ENCODE measurements around the gene FAM118A.
A peak's percentile ranks its signal among the peaks of the same experiment; 100 is the strongest.
"Not testable (repeated sequence)": the region's sequence is repeated elsewhere in the genome, so short reads cannot be mapped to it uniquely, and the experiment has no call there.

FAM118A gene

GRCh38 chr22:45330548-45330947 is 20.8 kb downstream of the FAM118A start:
- no peak for DNase-seq (ENCODE audit: low read depth, low spot score)

- DNase-seq (ENCODE audit: low read depth, low spot score): no peak
These were observed 21.8 kb downstream of the FAM118A start for GRCh38 chr22:45331486-45331885.

- DNase-seq (ENCODE audit: low read depth, low spot score): no peak
These were observed 22.3 kb downstream of the FAM118A start for GRCh38 chr22:45332001-45332400.

- DNase-seq (ENCODE audit: low read depth, low spot score): no peak
These were observed 24.3 kb downstream of the FAM118A start for GRCh38 chr22:45334068-45334467.

- no peak for DNase-seq (ENCODE audit: low read depth, low spot score)
These were observed 24.8 kb downstream of the FAM118A start for GRCh38 chr22:45334528-45334927.

- DNase-seq (ENCODE audit: low read depth, low spot score): no peak
These were observed 25.5 kb downstream of the FAM118A start for GRCh38 chr22:45335021-45335818.

GRCh38 chr22:45335854-45336522 is 26.3 kb downstream of the FAM118A start:
- no peak for DNase-seq (ENCODE audit: low read depth, low spot score)

GRCh38 chr22:45336971-45337431 is 27.3 kb downstream of the FAM118A start:
- DNase-seq (ENCODE audit: low read depth, low spot score): no peak

- no peak for DNase-seq (ENCODE audit: low read depth, low spot score)
These were observed 27.8 kb downstream of the FAM118A start for GRCh38 chr22:45337536-45337935.

- DNase-seq (ENCODE audit: low read depth, low spot score): no peak
These were observed 29.1 kb downstream of the FAM118A start for GRCh38 chr22:45338795-45339194.

GRCh38 chr22:45340323-45340722 is 30.6 kb downstream of the FAM118A start:
- DNase-seq (ENCODE audit: low read depth, low spot score): no peak

GRCh38 chr22:45341498-45341897 is 31.8 kb downstream of the FAM118A start:
- DNase-seq (ENCODE audit: low read depth, low spot score): peak; percentile 38

GRCh38 chr22:45343143-45343542 is 33.4 kb downstream of the FAM118A start:
- no peak for DNase-seq (ENCODE audit: low read depth, low spot score)

- no peak for DNase-seq (ENCODE audit: low read depth, low spot score)
These were observed 34.6 kb downstream of the FAM118A start for GRCh38 chr22:45344334-45344733.

- no peak for DNase-seq (ENCODE audit: low read depth, low spot score)
These were observed 40.2 kb downstream of the FAM118A start for GRCh38 chr22:45349916-45350315.

- no peak for DNase-seq (ENCODE audit: low read depth, low spot score)
These were observed 42.2 kb downstream of the FAM118A start for GRCh38 chr22:45351956-45352355.

- not testable (repeated sequence) for DNase-seq (ENCODE audit: low read depth, low spot score)
These were observed 43.0 kb downstream of the FAM118A start for GRCh38 chr22:45352757-45353156.

- no peak for DNase-seq (ENCODE audit: low read depth, low spot score)
These were observed 44.1 kb downstream of the FAM118A start for GRCh38 chr22:45353786-45354185.

- no peak for DNase-seq (ENCODE audit: low read depth, low spot score)
These were observed 47.8 kb downstream of the FAM118A start for GRCh38 chr22:45357490-45357889.

GRCh38 chr22:45358127-45358526 is 48.4 kb downstream of the FAM118A start:
- no peak for DNase-seq (ENCODE audit: low read depth, low spot score)

- DNase-seq (ENCODE audit: low read depth, low spot score): no peak
These were observed 49.9 kb downstream of the FAM118A start for GRCh38 chr22:45359627-45360026.

- DNase-seq (ENCODE audit: low read depth, low spot score): no peak
These were observed 57.0 kb downstream of the FAM118A start for GRCh38 chr22:45366713-45367112.

- DNase-seq (ENCODE audit: low read depth, low spot score): not testable (repeated sequence)
These were observed 63.9 kb downstream of the FAM118A start for GRCh38 chr22:45373592-45373991.
